Measurements from ENCODE around the gene MRTFA.

Gene MRTFA

GRCh38 chr22:40367342-40367741 lies 269.2 kb downstream of the MRTFA start:
- no peak overlapping the region for H3K27ac ChIP-seq (ENCODE audit: low read depth, low read length)
- no peak overlapping the region for H3K9ac ChIP-seq (ENCODE audit: low read length)
- H3K36me3 ChIP-seq (ENCODE audit: control insufficient read depth, insufficient read depth, low read length) = peaks cover 33% of the 10 kb centered on the region
- H3K4me3 ChIP-seq (ENCODE audit: low read length) = no peak overlapping the region
- H3K27me3 ChIP-seq (ENCODE audit: control insufficient read depth, insufficient read depth, low read length) = no peaks in the 10 kb centered on the region
- no peaks in the 10 kb centered on the region for H3K4me1 ChIP-seq (ENCODE audit: control insufficient read depth, insufficient read depth, low read length)

- H3K27ac ChIP-seq (ENCODE audit: low read depth, low read length) = no peak overlapping the region
- no peaks in the 10 kb centered on the region for H3K27me3 ChIP-seq (ENCODE audit: control insufficient read depth, insufficient read depth, low read length)
- H3K36me3 ChIP-seq (ENCODE audit: control insufficient read depth, insufficient read depth, low read length) = peaks cover 46% of the 10 kb centered on the region
- no peak overlapping the region for H3K9ac ChIP-seq (ENCODE audit: low read length)
- no peaks in the 10 kb centered on the region for H3K4me1 ChIP-seq (ENCODE audit: control insufficient read depth, insufficient read depth, low read length)
- no peak overlapping the region for H3K4me3 ChIP-seq (ENCODE audit: low read length)
Measured at GRCh38 chr22:40366068-40366467, 270.5 kb downstream of the MRTFA start.

GRCh38 chr22:40364431-40364830 lies 272.1 kb downstream of the MRTFA start:
- H3K36me3 ChIP-seq (ENCODE audit: control insufficient read depth, insufficient read depth, low read length) = peaks cover 51% of the 10 kb centered on the region
- no peak overlapping the region for H3K27ac ChIP-seq (ENCODE audit: low read depth, low read length)
- no peaks in the 10 kb centered on the region for H3K27me3 ChIP-seq (ENCODE audit: control insufficient read depth, insufficient read depth, low read length)
- no peak overlapping the region for H3K4me3 ChIP-seq (ENCODE audit: low read length)
- no peaks in the 10 kb centered on the region for H3K4me1 ChIP-seq (ENCODE audit: control insufficient read depth, insufficient read depth, low read length)
- no peak overlapping the region for H3K9ac ChIP-seq (ENCODE audit: low read length)

- Histone ChIP-seq H3K4me1 (ENCODE audit: control insufficient read depth, insufficient read depth, low read length) (no peaks in the 10 kb centered on the region), H3K27ac (ENCODE audit: low read depth, low read length) (no peak overlapping the region), H3K36me3 (ENCODE audit: control insufficient read depth, insufficient read depth, low read length) (peaks cover 61% of the 10 kb centered on the region), H3K4me3 (ENCODE audit: low read length) (no peak overlapping the region), H3K27me3 (ENCODE audit: control insufficient read depth, insufficient read depth, low read length) (no peaks in the 10 kb centered on the region), H3K9ac (ENCODE audit: low read length) (no peak overlapping the region)
Measured at GRCh38 chr22:40363059-40363458, 273.5 kb downstream of the MRTFA start.

GRCh38 chr22:40361100-40361499 lies 275.4 kb downstream of the MRTFA start:
- Histone ChIP-seq H3K27ac (ENCODE audit: low read depth, low read length) (no peak overlapping the region), H3K36me3 (ENCODE audit: control insufficient read depth, insufficient read depth, low read length) (peaks cover 55% of the 10 kb centered on the region)

More at GRCh38 chr22:40361100-40361499, 275.4 kb downstream of the MRTFA start:
- Histone ChIP-seq H3K4me1 (ENCODE audit: control insufficient read depth, insufficient read depth, low read length) (no peaks in the 10 kb centered on the region), H3K9ac (ENCODE audit: low read length) (no peak overlapping the region), H3K27me3 (ENCODE audit: control insufficient read depth, insufficient read depth, low read length) (no peaks in the 10 kb centered on the region), H3K4me3 (ENCODE audit: low read length) (no peak overlapping the region)

Data from rectal smooth muscle tissue (tissue), 1 donor.